GM10248 (cell line): Measurements from ENCODE around the gene ADAMTS12.

ENCODE experiments used
- CTCF ChIA-PET: fragments of 300-600 bp; sonication (Branson Sonifier 250); formaldehyde crosslinking; extraction: SDS; loops from one replicate; lab custom pipeline; 2021; ENCODE audit warnings: antibody characterized with exemption; lab: Yijun Ruan, JAX
- POLR2A ChIA-PET: fragments of 350-650 bp; sonication (Branson Sonifier 250); formaldehyde crosslinking; extraction: SDS; loops from one replicate; lab custom pipeline; 2020; ENCODE audit warnings: antibody characterized with exemption; lab: Yijun Ruan, JAX
- DNase-seq: peaks from one replicate; pipeline ENCODE4 v3.0.0; 2012; ENCODE audit errors: extremely low spot score
- CTCF ChIP-seq: IDR thresholded peaks from 2 replicates; pipeline ENCODE4 v1.5.1; 2012; ENCODE audit warnings: mild to moderate bottlenecking, low read depth; ENCODE audit errors: extremely low read depth, missing control alignments, control extremely low read depth

Gene ADAMTS12

GRCh38 chr5:33785571-33785970, 106.2 kb downstream of the ADAMTS12 start:
- no peak for TF ChIP-seq CTCF
- no peak for DNase-seq
- ChIA-PET CTCF (interaction anchor here (0.9 kb wide), 1 partner anchor 50 kb away, joined by 3 read pairs; no protein-coding TSS in a partner anchor), POLR2A (no interaction called here)

GRCh38 chr5:33781286-33781685, 110.5 kb downstream of the ADAMTS12 start:
- CTCF ChIA-PET = interaction anchor here (1.0 to 1.7 kb wide), 3 partner anchors 10 to 13 kb away, joined by 4 to 7 read pairs (median 4); no protein-coding TSS in a partner anchor
- POLR2A ChIA-PET = no interaction called here
- DNase-seq = no peak
- no peak for TF ChIP-seq CTCF

- ChIA-PET POLR2A (no interaction called here), CTCF (interaction anchor here (1.1 kb wide), 1 partner anchor 19 kb away, joined by 3 read pairs; no protein-coding TSS in a partner anchor)
- no peak for DNase-seq
- TF ChIP-seq CTCF = no peak
These were observed 115.6 kb downstream of the ADAMTS12 start for GRCh38 chr5:33776151-33776660.

GRCh38 chr5:33774341-33774740, 117.4 kb downstream of the ADAMTS12 start:
- POLR2A ChIA-PET = no interaction called here
- no peak for DNase-seq
- TF ChIP-seq CTCF = no peak
- CTCF ChIA-PET = interaction anchor here (1.4 kb wide), 1 partner anchor 10 kb away, joined by 5 read pairs; no protein-coding TSS in a partner anchor

- TF ChIP-seq CTCF = no peak
- CTCF ChIA-PET = interaction anchor here (1.0 to 1.3 kb wide), 4 partner anchors 11 to 111 kb away, joined by 3 to 6 read pairs (median 4); no protein-coding TSS in a partner anchor
- POLR2A ChIA-PET = interaction anchor here (0.6 kb wide), 1 partner anchor 76 kb away, joined by 3 read pairs; no protein-coding TSS in a partner anchor
- no peak for DNase-seq
These were observed 119.4 kb downstream of the ADAMTS12 start for GRCh38 chr5:33772380-33772897.

GRCh38 chr5:33769968-33770367, 121.8 kb downstream of the ADAMTS12 start:
- DNase-seq = no peak
- CTCF ChIA-PET = interaction anchor here (1.3 to 2.4 kb wide), 5 partner anchors 10 to 22 kb away, joined by 4 to 10 read pairs (median 5); no protein-coding TSS in a partner anchor
- no peak for TF ChIP-seq CTCF
- POLR2A ChIA-PET = no interaction called here
